T-helper 17 cell (primary cell): ENCODE measurements around the gene ETV5. TPM values are rescaled to one million over a fixed set of nuclear protein-coding genes. Genes with fewer than 3 reads are reported as not detected.
A peak's percentile ranks its signal among the peaks of the same experiment; 100 is the strongest.

Experiments used
- ATAC-seq: fragments of 150-1000 bp; cut with Tn5 transposase; 2 replicates; pipeline ENCODE4 v1.10.0; 2021; ENCODE audit warnings: mild to moderate bottlenecking, moderate library complexity
- DNase-seq, 3 donors: peaks; one replicate each; pipeline versions ENCODE4 v3.0.0 to v3.0.0-alpha.2; 2020 to 2021
- H3K9me3 ChIP-seq: one replicate; pipeline ENCODE4 v1.7.0; 2013; ENCODE audit warnings: low read length, mild to moderate bottlenecking; ENCODE audit not compliant: control insufficient read depth, poor library complexity, severe bottlenecking
- H3K27ac Mint-ChIP-seq: one replicate; pipeline ENCODE4 v1.8.0; 2022; ENCODE audit warnings: mild to moderate bottlenecking, moderate library complexity, mixed read lengths
- H3K27me3 Mint-ChIP-seq: one replicate; pipeline ENCODE4 v1.8.0; 2022; ENCODE audit warnings: mixed read lengths
- H3K36me3 Mint-ChIP-seq: one replicate; pipeline ENCODE4 v1.8.0; 2022; ENCODE audit warnings: low read depth, mixed read lengths
- H3K4me1 Mint-ChIP-seq: one replicate; pipeline ENCODE4 v1.8.0; 2022; ENCODE audit warnings: mild to moderate bottlenecking, mixed read lengths
- H3K4me3 Mint-ChIP-seq: one replicate; pipeline ENCODE4 v1.8.0; 2022; ENCODE audit warnings: mild to moderate bottlenecking, moderate library complexity, mixed read lengths
- total RNA-seq, 4 donors: library from RNA in 2 of 4; stranded (reverse) in 2 of 4; gene quantifications; one replicate each; pipeline ENCODE4 v1.2.3 and lab custom pipeline; 2022 to 2026

Gene ETV5
- total RNA-seq, 2 donors from 2014 or later = 0.70 TPM; not detected in 1

GRCh38 chr3:186060222-186060621 is 48.7 kb downstream of the ETV5 start:
- no peak for DNase-seq
- Mint-ChIP-seq H3K27ac (no peak overlapping the region), H3K4me3 (no peak overlapping the region), H3K4me1 (peaks cover 7% of the 10 kb centered on the region), H3K27me3 (peaks cover 57% of the 10 kb centered on the region), H3K36me3 (no peaks in the 10 kb centered on the region)
- ATAC-seq = peak; percentile 67
- H3K9me3 ChIP-seq = no peaks in the 10 kb centered on the region

- H3K27ac Mint-ChIP-seq = no peak overlapping the region
- ATAC-seq = no peak
- no peak for DNase-seq
- H3K27me3 Mint-ChIP-seq = peaks cover 62% of the 10 kb centered on the region
- peaks cover 7% of the 10 kb centered on the region for H3K4me1 Mint-ChIP-seq
- no peak overlapping the region for H3K4me3 Mint-ChIP-seq
- no peaks in the 10 kb centered on the region for H3K9me3 ChIP-seq
- H3K36me3 Mint-ChIP-seq = no peaks in the 10 kb centered on the region
Observed at GRCh38 chr3:186059192-186059591, 49.7 kb downstream of the ETV5 start.

GRCh38 chr3:186058225-186058624 is 50.7 kb downstream of the ETV5 start:
- no peaks in the 10 kb centered on the region for H3K9me3 ChIP-seq
- Mint-ChIP-seq H3K27me3 (peaks cover 63% of the 10 kb centered on the region), H3K4me1 (peaks cover 7% of the 10 kb centered on the region), H3K4me3 (no peak overlapping the region), H3K36me3 (no peaks in the 10 kb centered on the region), H3K27ac (no peak overlapping the region)
- DNase-seq (no peak), ATAC-seq (no peak)

GRCh38 chr3:186057594-186057993 is 51.3 kb downstream of the ETV5 start:
- DNase-seq (no peak), ATAC-seq (no peak)
- Mint-ChIP-seq H3K4me1 (peaks cover 7% of the 10 kb centered on the region), H3K4me3 (no peak overlapping the region), H3K36me3 (no peaks in the 10 kb centered on the region), H3K27ac (no peak overlapping the region), H3K27me3 (peaks cover 58% of the 10 kb centered on the region)
- H3K9me3 ChIP-seq = no peaks in the 10 kb centered on the region

DNA sequence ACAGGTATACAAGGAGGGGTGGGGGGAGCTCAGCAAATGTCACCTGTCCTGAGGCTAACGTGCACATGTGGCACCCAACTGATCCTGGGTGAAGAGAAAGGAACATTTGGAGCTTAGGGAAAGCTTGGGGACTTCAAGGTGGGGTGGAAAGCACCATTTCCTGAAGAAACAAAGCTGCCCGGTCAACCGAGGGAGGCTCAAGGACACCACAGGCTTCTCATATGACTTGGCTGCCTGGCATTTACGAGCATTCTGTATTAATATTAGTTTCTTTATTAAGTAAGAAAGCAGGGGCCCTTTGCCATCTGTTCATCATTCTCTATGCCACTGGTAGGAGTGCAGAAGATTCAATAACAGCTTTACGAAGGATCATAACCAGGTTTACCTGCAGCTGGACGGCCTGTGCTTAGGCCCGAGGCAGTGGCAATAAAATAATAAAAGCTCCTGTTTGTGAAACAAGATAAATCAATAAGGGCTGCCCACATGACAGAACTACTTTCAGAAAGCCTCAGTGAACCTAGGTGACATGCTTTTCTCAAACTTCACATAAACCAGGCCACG is 54.0 kb downstream of the ETV5 start:
- no peak overlapping the region for H3K4me3 Mint-ChIP-seq
- ATAC-seq (no peak), DNase-seq (no peak)
- peaks cover 1% of the 10 kb centered on the region for H3K4me1 Mint-ChIP-seq
- H3K9me3 ChIP-seq = no peaks in the 10 kb centered on the region
- peaks cover 66% of the 10 kb centered on the region for H3K27me3 Mint-ChIP-seq
- H3K27ac Mint-ChIP-seq = no peak overlapping the region
- H3K36me3 Mint-ChIP-seq = no peaks in the 10 kb centered on the region

DNA sequence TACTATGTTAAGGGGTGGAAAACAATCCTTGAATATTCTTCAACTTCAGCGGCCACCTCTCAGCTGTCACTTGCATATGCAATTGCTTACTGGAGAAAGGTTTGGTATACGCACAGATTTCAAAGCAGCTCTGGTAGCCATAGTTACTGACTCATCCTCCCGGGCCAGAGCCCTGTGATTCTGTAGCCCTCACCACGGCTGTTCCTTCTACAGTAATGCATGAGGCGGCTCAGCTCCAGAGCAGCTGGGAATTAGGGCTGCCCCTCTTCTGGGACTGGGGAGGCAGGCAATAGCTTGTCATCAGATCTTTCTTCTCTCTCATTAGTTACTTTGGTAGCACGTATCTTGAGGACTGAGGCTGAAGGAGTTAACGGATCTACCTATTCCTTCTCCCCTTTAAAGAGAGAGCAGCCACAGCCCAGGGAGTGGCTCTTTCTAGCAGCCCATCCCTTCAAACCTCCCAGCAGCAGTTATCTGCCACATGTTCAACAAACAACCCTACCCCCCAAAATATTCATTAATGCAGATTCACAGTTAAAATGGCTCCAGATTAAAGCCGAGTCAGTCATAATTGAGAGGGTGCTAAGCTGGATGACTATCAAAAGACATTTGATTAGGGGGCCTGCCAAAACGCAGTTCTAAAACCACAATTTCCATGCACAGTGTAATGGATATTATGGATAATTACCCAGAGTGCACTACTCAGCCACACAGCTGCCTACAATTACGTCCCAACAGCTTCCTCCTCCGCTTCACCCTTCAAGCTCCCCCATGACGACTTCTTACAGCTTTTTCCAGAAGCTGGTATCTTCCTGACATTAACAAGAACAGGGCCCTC is 54.7 kb downstream of the ETV5 start:
- Mint-ChIP-seq H3K27me3 (peaks cover 73% of the 10 kb centered on the region), H3K27ac (no peak overlapping the region), H3K4me3 (no peak overlapping the region), H3K4me1 (no peaks in the 10 kb centered on the region), H3K36me3 (no peaks in the 10 kb centered on the region)
- no peak for DNase-seq
- no peak for ATAC-seq
- H3K9me3 ChIP-seq = no peaks in the 10 kb centered on the region

- Mint-ChIP-seq H3K27me3 (peaks cover 71% of the 10 kb centered on the region), H3K27ac (no peak overlapping the region)
Observed at GRCh38 chr3:186052096-186052840, 56.6 kb downstream of the ETV5 start.

GRCh38 chr3:186049001-186049400 is 59.9 kb downstream of the ETV5 start:
- Mint-ChIP-seq H3K36me3 (no peaks in the 10 kb centered on the region), H3K4me1 (no peaks in the 10 kb centered on the region), H3K27ac (no peak overlapping the region), H3K4me3 (no peak overlapping the region), H3K27me3 (peaks cover 77% of the 10 kb centered on the region)
- no peaks in the 10 kb centered on the region for H3K9me3 ChIP-seq
- ATAC-seq (no peak), DNase-seq (no peak)

More at GRCh38 chr3:186052096-186052840, 56.6 kb downstream of the ETV5 start:
- no peaks in the 10 kb centered on the region for H3K4me1 Mint-ChIP-seq
- no peak overlapping the region for H3K4me3 Mint-ChIP-seq
- no peaks in the 10 kb centered on the region for H3K9me3 ChIP-seq
- DNase-seq = no peak
- ATAC-seq = no peak
- H3K36me3 Mint-ChIP-seq = no peaks in the 10 kb centered on the region

- Mint-ChIP-seq H3K27ac (no peak overlapping the region), H3K4me1 (no peaks in the 10 kb centered on the region), H3K4me3 (no peak overlapping the region), H3K36me3 (no peaks in the 10 kb centered on the region), H3K27me3 (peaks cover 81% of the 10 kb centered on the region)
- DNase-seq = no peak
- H3K9me3 ChIP-seq = no peaks in the 10 kb centered on the region
- no peak for ATAC-seq
Observed at GRCh38 chr3:186048119-186048518, 60.8 kb downstream of the ETV5 start.

DNA sequence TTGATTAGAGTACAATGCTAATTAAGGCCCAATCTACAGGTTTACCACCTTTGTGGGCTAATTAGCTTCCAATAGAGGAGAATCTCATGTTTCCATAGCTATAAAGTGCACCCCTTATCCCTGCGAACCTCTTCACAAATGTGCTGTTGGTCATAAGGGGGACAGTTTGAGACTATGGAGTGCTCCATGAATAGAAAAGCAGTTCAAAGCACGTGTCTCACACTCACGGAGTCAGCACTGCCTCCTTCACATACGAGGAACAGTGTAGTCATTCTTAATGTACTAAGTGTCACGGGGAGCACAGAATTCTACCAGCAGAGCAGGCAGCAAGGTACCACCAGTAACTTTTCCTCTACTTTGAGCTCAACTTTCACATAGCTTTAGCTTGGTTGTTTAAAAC is 62.1 kb downstream of the ETV5 start:
- H3K9me3 ChIP-seq = no peaks in the 10 kb centered on the region
- ATAC-seq (no peak), DNase-seq (no peak)
- Mint-ChIP-seq H3K4me3 (no peak overlapping the region), H3K4me1 (no peaks in the 10 kb centered on the region), H3K36me3 (no peaks in the 10 kb centered on the region), H3K27me3 (peaks cover 84% of the 10 kb centered on the region), H3K27ac (no peak overlapping the region)

GRCh38 chr3:186044968-186045367 is 63.9 kb downstream of the ETV5 start:
- Mint-ChIP-seq H3K27ac (no peak overlapping the region), H3K36me3 (no peaks in the 10 kb centered on the region), H3K4me3 (no peak overlapping the region), H3K4me1 (no peaks in the 10 kb centered on the region), H3K27me3 (peaks cover 76% of the 10 kb centered on the region)
- ATAC-seq = no peak
- no peak for DNase-seq
- no peaks in the 10 kb centered on the region for H3K9me3 ChIP-seq

GRCh38 chr3:186044427-186044826 is 64.5 kb downstream of the ETV5 start:
- H3K9me3 ChIP-seq = no peaks in the 10 kb centered on the region
- Mint-ChIP-seq H3K27me3 (peaks cover 75% of the 10 kb centered on the region), H3K27ac (no peak overlapping the region), H3K4me1 (no peaks in the 10 kb centered on the region), H3K4me3 (no peak overlapping the region), H3K36me3 (no peaks in the 10 kb centered on the region)
- DNase-seq = no peak
- no peak for ATAC-seq

- no peak for DNase-seq
- Mint-ChIP-seq H3K27me3 (peaks cover 72% of the 10 kb centered on the region), H3K4me1 (no peaks in the 10 kb centered on the region), H3K4me3 (no peak overlapping the region), H3K36me3 (no peaks in the 10 kb centered on the region), H3K27ac (no peak overlapping the region)
- no peaks in the 10 kb centered on the region for H3K9me3 ChIP-seq
- no peak for ATAC-seq
Observed at GRCh38 chr3:186042521-186043202, 66.2 kb downstream of the ETV5 start.
